A549 (cell line): ENCODE results near the gene FAM120B.

Experiments
- CEBPB ChIP-seq, 2 experiments: fragments of >200 bp in 1 of 2; sonication (Bioruptor Twin) in 1 of 2; formaldehyde crosslinking in 1 of 2; IDR thresholded peaks; 2 replicates each; pipeline ENCODE4 v1.6.1; 2012 to 2016
- CTCF ChIP-seq: fragments of >200 bp; sonication (Bioruptor Twin); formaldehyde crosslinking; IDR thresholded peaks from 3 replicates; pipeline ENCODE4 v1.5.1; 2016
- ELK1 ChIP-seq: fragments of 150-350 bp; IDR thresholded peaks from 2 replicates; pipeline ENCODE4 v1.6.1; 2014; ENCODE audit warnings: low read depth, mild to moderate bottlenecking, low read length
- MAFK ChIP-seq: fragments of 450-650 bp; IDR thresholded peaks from 2 replicates; pipeline ENCODE4 v1.6.1; 2014; ENCODE audit not compliant: partially characterized antibody
- PBX3 ChIP-seq: IDR thresholded peaks from 2 replicates; pipeline ENCODE4 v1.6.1; 2012
- POLR2A ChIP-seq: IDR thresholded peaks from 2 replicates; pipeline ENCODE4 v1.6.1; 2012; ENCODE audit warnings: mild to moderate bottlenecking, low read length
- RAD21 ChIP-seq, 2 experiments: fragments of >200 bp in 1 of 2; sonication (Bioruptor Twin) in 1 of 2; formaldehyde crosslinking in 1 of 2; IDR thresholded peaks in 1 of 2; conservative IDR thresholded peaks in 1 of 2; 2 replicates in 1 of 2; 3 replicates in 1 of 2; pipeline ENCODE4 v1.6.1; 2012 to 2018; ENCODE audit warnings: inconsistent platforms in 1 of 2
- RARB ChIP-seq: fragments of 250-450 bp; sonication (Bioruptor Pico); IDR thresholded peaks from 2 replicates; pipeline ENCODE4 v1.8.0; 2021; ENCODE audit warnings: mild to moderate bottlenecking, moderate library complexity
- SREBF2 ChIP-seq: fragments of 450-650 bp; IDR thresholded peaks from 2 replicates; pipeline ENCODE4 v1.6.1; 2014; ENCODE audit warnings: mild to moderate bottlenecking, moderate library complexity
- ZFP36 ChIP-seq: fragments of 450-650 bp; IDR thresholded peaks from 2 replicates; pipeline ENCODE4 v1.6.1; 2014; ENCODE audit warnings: borderline replicate concordance; ENCODE audit not compliant: partially characterized antibody
- TF ChIP-seq, protein P1 (sequence below): IDR thresholded peaks from 2 replicates; pipeline ENCODE4 v1.6.1; 2012

GRCh38 chr6:170448751-170449630 is 142.4 kb downstream of the FAM120B start:
- TF ChIP-seq POLR2A = no peak
- no peak for TF ChIP-seq CEBPB (IDR thresholded peaks at IDR 0.05)
- no peak for TF ChIP-seq CTCF
- no peak for TF ChIP-seq ELK1
- TF ChIP-seq SREBF2 = no peak
- no peak for TF ChIP-seq ZFP36
- no peak for TF ChIP-seq RARB (CRISPR knock-in tag)
- TF ChIP-seq MAFK = no peak
- no peak for TF ChIP-seq RAD21 (conservative IDR thresholded peaks at IDR 0.05 in 1 of 2, IDR thresholded peaks at IDR 0.05 in 1 of 2)
- TF ChIP-seq, protein P1, sequence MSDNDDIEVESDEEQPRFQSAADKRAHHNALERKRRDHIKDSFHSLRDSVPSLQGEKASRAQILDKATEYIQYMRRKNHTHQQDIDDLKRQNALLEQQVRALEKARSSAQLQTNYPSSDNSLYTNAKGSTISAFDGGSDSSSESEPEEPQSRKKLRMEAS = no peak
- no peak for TF ChIP-seq PBX3
